GM23248 (cell line): Measurements from ENCODE around the gene FOXN3. TPM values are rescaled to one million over a fixed set of nuclear protein-coding genes. Genes with fewer than 3 reads are reported as not detected.

Experiments used
- DNase-seq: peaks from one replicate; pipeline ENCODE4 v3.0.0-alpha.2; 2015
- H2AFZ ChIP-seq: fragments of 200-600 bp; sonication (generic); 2 replicates; pipeline ENCODE4 v1.6.1; 2016; ENCODE audit warnings: antibody characterized with exemption
- H3F3A ChIP-seq: fragments of 200-600 bp; sonication (generic); 2 replicates; pipeline ENCODE4 v1.6.1; 2016; ENCODE audit warnings: mild to moderate bottlenecking, antibody characterized with exemption, mixed run types; ENCODE audit not compliant: insufficient read depth
- H3K27ac ChIP-seq: fragments of 200-600 bp; sonication (generic); 2 replicates; pipeline ENCODE4 v1.5.1; 2016; ENCODE audit warnings: mild to moderate bottlenecking
- H3K27me3 ChIP-seq: fragments of 200-600 bp; sonication (generic); replicated peaks from 2 replicates; pipeline ENCODE4 v1.6.1; 2016; ENCODE audit warnings: mild to moderate bottlenecking; ENCODE audit not compliant: insufficient read depth
- H3K36me3 ChIP-seq: fragments of 200-600 bp; sonication (generic); 2 replicates; pipeline ENCODE4 v1.6.1; 2016; ENCODE audit warnings: low read depth, mild to moderate bottlenecking
- H3K4me1 ChIP-seq: fragments of 200-600 bp; sonication (generic); 2 replicates; pipeline ENCODE4 v1.6.1; 2016; ENCODE audit warnings: mild to moderate bottlenecking; ENCODE audit not compliant: insufficient read depth
- H3K4me2 ChIP-seq: fragments of 200-600 bp; sonication (generic); one replicate; pipeline ENCODE4 v1.6.1; 2016; ENCODE audit warnings: mild to moderate bottlenecking; ENCODE audit not compliant: unreplicated experiment
- H3K4me3 ChIP-seq: fragments of 200-600 bp; sonication (generic); 2 replicates; pipeline ENCODE4 v1.5.1; 2016; ENCODE audit warnings: mild to moderate bottlenecking
- H3K79me2 ChIP-seq: fragments of 200-600 bp; sonication (generic); 2 replicates; pipeline ENCODE4 v1.6.1; 2016; ENCODE audit warnings: mild to moderate bottlenecking; ENCODE audit not compliant: insufficient read depth
- H3K9ac ChIP-seq: fragments of 200-600 bp; sonication (generic); 2 replicates; pipeline ENCODE4 v1.6.1; 2016; ENCODE audit warnings: mild to moderate bottlenecking
- H3K9me2 ChIP-seq: fragments of 200-600 bp; sonication (generic); 2 replicates; pipeline ENCODE4 v1.6.1; 2016; ENCODE audit warnings: mixed run types, mild to moderate bottlenecking, moderate library complexity; ENCODE audit not compliant: insufficient read depth
- H3K9me3 ChIP-seq: fragments of 200-600 bp; sonication (generic); one replicate; pipeline ENCODE4 v1.6.1; 2017; ENCODE audit warnings: low read depth
- H4K20me1 ChIP-seq: fragments of 200-600 bp; sonication (generic); 2 replicates; pipeline ENCODE4 v1.6.0; 2016; ENCODE audit not compliant: insufficient read depth
- EZH2 ChIP-seq: fragments of 200-600 bp; sonication (generic); IDR thresholded peaks from 2 replicates; pipeline ENCODE4 v1.6.1; 2018; ENCODE audit warnings: antibody characterized with exemption, mild to moderate bottlenecking; ENCODE audit not compliant: insufficient read depth, poor library complexity, severe bottlenecking
- EZH2phosphoT487 ChIP-seq: fragments of 200-600 bp; sonication (generic); IDR thresholded peaks from 2 replicates; pipeline ENCODE4 v1.6.1; 2018; ENCODE audit warnings: antibody characterized with exemption, moderate library complexity, mild to moderate bottlenecking, low read depth; ENCODE audit not compliant: insufficient read depth
- WGBS, 2 experiments: methylation state at CpG; one replicate each; pipeline ENCODE4 v1.1.6; 2015 to 2017; ENCODE audit warnings: low lambda C conversion rate in 2 of 2, low coverage in 1 of 2; ENCODE audit errors: missing lambda C conversion rate in 2 of 2; 5-methylcytosine and 5-hydroxymethylcytosine counted together
- in situ Hi-C: fragments of 300-500 bp; cut with MboI; formaldehyde crosslinking; loops from 2 replicates; pipeline ENCODE4 v1.15.0; 2020
- polyA plus RNA-seq: library from polyadenylated mRNA; unstranded; fragments of >200 nt; fragmentation: Nextera tagmentation; extraction: Ambion mirVana; gene quantifications from 2 replicates; pipeline ENCODE4 v1.2.1, GENCODE V29; 2016
- total RNA-seq: library from RNA; depleted of rRNA; stranded (reverse); fragments of >200 nt; shearing (Covaris generic); gene quantifications from 2 replicates; pipeline ENCODE4 v1.2.3, GENCODE V29; 2014

The FOXN3 gene
- total and polyA plus RNA-seq, 2 experiments from 2014 or later, result 18.6 to 19.0 TPM

- Histone ChIP-seq H3K9ac (no peak overlapping the region), H3K4me3 (no peak overlapping the region), H3K27me3 (no peaks in the 10 kb centered on the region), H3F3A (no peaks in the 10 kb centered on the region), H3K4me1 (no peaks in the 10 kb centered on the region), H3K79me2 (peaks cover 86% of the 10 kb centered on the region), H3K27ac (no peak overlapping the region), H4K20me1 (no peaks in the 10 kb centered on the region), H3K36me3 (no peaks in the 10 kb centered on the region), H3K9me2 (no peaks in the 10 kb centered on the region), H3K9me3 (no peaks in the 10 kb centered on the region), H2AFZ (no peak overlapping the region), H3K4me2 (no peak overlapping the region)
- TF ChIP-seq EZH2, result no peak
- no peak for TF ChIP-seq EZH2phosphoT487
- in situ Hi-C loops, result loop anchor here (25.0 kb wide), 1 partner anchor 364 kb away; no protein-coding TSS in a partner anchor
- 54 to 67% methylated on average over 4 of the region's 4 CpGs for WGBS, 2 experiments
- DNase-seq, result no peak
These were observed 15.3 kb downstream of the FOXN3 start for GRCh38 chr14:89401761-89402160.

GRCh38 chr14:89401241-89401640 is 15.8 kb downstream of the FOXN3 start:
- Histone ChIP-seq H2AFZ (no peak overlapping the region), H3K4me3 (no peak overlapping the region), H3K4me2 (no peak overlapping the region), H3K36me3 (no peaks in the 10 kb centered on the region), H4K20me1 (no peaks in the 10 kb centered on the region), H3K27ac (no peak overlapping the region), H3K9me2 (no peaks in the 10 kb centered on the region), H3K27me3 (no peaks in the 10 kb centered on the region), H3F3A (no peaks in the 10 kb centered on the region), H3K9ac (no peak overlapping the region), H3K79me2 (peaks cover 85% of the 10 kb centered on the region), H3K4me1 (no peaks in the 10 kb centered on the region), H3K9me3 (no peaks in the 10 kb centered on the region)
- 97 to 100% methylated on average over 5 of the region's 5 CpGs for WGBS, 2 experiments
- in situ Hi-C loops, result loop anchor here (25.0 kb wide), 1 partner anchor 364 kb away; no protein-coding TSS in a partner anchor
- TF ChIP-seq EZH2 (no peak), EZH2phosphoT487 (no peak)
- DNase-seq, result no peak

GRCh38 chr14:89400529-89400928 is 16.5 kb downstream of the FOXN3 start:
- H2AFZ ChIP-seq, result no peak overlapping the region
- 91 to 94% methylated on average over 2 of the region's 2 CpGs for WGBS, 2 experiments
- no peaks in the 10 kb centered on the region for H3K27me3 ChIP-seq
- H3K4me2 ChIP-seq, result no peak overlapping the region
- TF ChIP-seq EZH2phosphoT487, result no peak
- TF ChIP-seq EZH2, result no peak
- no peaks in the 10 kb centered on the region for H3K9me3 ChIP-seq
- no peaks in the 10 kb centered on the region for H4K20me1 ChIP-seq
- in situ Hi-C loops, result loop anchor here (25.0 kb wide), 1 partner anchor 363 kb away; no protein-coding TSS in a partner anchor
- H3K9ac ChIP-seq, result no peak overlapping the region
- H3K4me1 ChIP-seq, result no peaks in the 10 kb centered on the region
- no peaks in the 10 kb centered on the region for H3K9me2 ChIP-seq
- no peaks in the 10 kb centered on the region for H3K36me3 ChIP-seq
- no peak overlapping the region for H3K27ac ChIP-seq
- no peak overlapping the region for H3K4me3 ChIP-seq
- no peak for DNase-seq
- peaks cover 84% of the 10 kb centered on the region for H3K79me2 ChIP-seq
- H3F3A ChIP-seq, result no peaks in the 10 kb centered on the region

GRCh38 chr14:89399594-89400068 is 17.4 kb downstream of the FOXN3 start:
- Histone ChIP-seq H3K36me3 (no peaks in the 10 kb centered on the region), H3K4me3 (no peak overlapping the region), H3K4me2 (no peak overlapping the region), H3K79me2 (peaks cover 84% of the 10 kb centered on the region), H4K20me1 (no peaks in the 10 kb centered on the region), H3K4me1 (no peaks in the 10 kb centered on the region), H3K9me2 (no peaks in the 10 kb centered on the region), H3K9me3 (no peaks in the 10 kb centered on the region), H3K9ac (0 out of 2 replicates have a peak overlapping the region, but pooled peaks have one; percentile 8), H3K27ac (no peak overlapping the region), H3K27me3 (no peaks in the 10 kb centered on the region), H2AFZ (no peak overlapping the region), H3F3A (no peaks in the 10 kb centered on the region)
- DNase-seq, result peak; percentile 80
- in situ Hi-C loops, result loop anchor here (25.0 kb wide), 1 partner anchor 362 kb away; no protein-coding TSS in a partner anchor
- TF ChIP-seq EZH2phosphoT487 (no peak), EZH2 (no peak)
- 38 to 42% methylated on average over 10 of the region's 10 CpGs for WGBS, 2 experiments
